Esophagus squamous epithelium (tissue), 5 donors: ENCODE results near the gene CDK18. TPM values are rescaled to one million over a fixed set of nuclear protein-coding genes. Genes with fewer than 3 reads are reported as not detected.

ENCODE experiments used
- DNase-seq: peaks from one replicate; lab custom pipeline; 2025; lab: John Stamatoyannopoulos, UW
- H3K27ac ChIP-seq, 4 donors: fragments of 200-600 bp; sonication (generic); one replicate each; pipeline ENCODE4 v1.5.1; 2016 to 2019; ENCODE audit warnings: mild to moderate bottlenecking in 1 of 4
- H3K27me3 ChIP-seq, 4 donors: fragments of 200-600 bp; sonication (generic); 1 replicate in 3 of 4; 2 replicates in 1 of 4; pipeline versions ENCODE4 v1.5.1 to v1.6.0; 2017 to 2021; ENCODE audit warnings: antibody characterized with exemption in 1 of 4
- H3K36me3 ChIP-seq, 3 donors: fragments of 200-600 bp; sonication (generic); one replicate each; pipeline ENCODE4 v1.5.1; 2016 to 2019
- H3K4me1 ChIP-seq, 3 donors: fragments of 200-600 bp; sonication (generic); one replicate each; pipeline ENCODE4 v1.5.1; 2017 to 2019
- H3K4me3 ChIP-seq, 4 donors: fragments of 200-600 bp; sonication (generic); 1 replicate in 3 of 4; 2 replicates in 1 of 4; pipeline ENCODE4 v1.5.1; 2016 to 2019; ENCODE audit warnings: mild to moderate bottlenecking in 2 of 4, moderate library complexity in 1 of 4
- H3K9me3 ChIP-seq, 3 donors: fragments of 200-600 bp; sonication (generic); one replicate each; pipeline ENCODE4 v1.5.1; 2016 to 2019
- CTCF ChIP-seq, 6 experiments: fragments of 450-650 bp in 4 of 6; fragments of 200-600 bp in 2 of 6; sonication (generic) in 2 of 6; IDR thresholded peaks; one replicate each; pipeline ENCODE4 v1.5.1; 2016 to 2019; ENCODE audit warnings: antibody characterized with exemption in 6 of 6, mild to moderate bottlenecking in 4 of 6, moderate library complexity in 4 of 6
- POLR2A ChIP-seq, 4 donors: fragments of 450-650 bp; IDR thresholded peaks; one replicate each; pipeline ENCODE4 v1.6.1; 2017; ENCODE audit warnings: antibody characterized with exemption in 4 of 4, mild to moderate bottlenecking in 4 of 4, moderate library complexity in 3 of 4
- WGBS, 2 donors: methylation state at CpG; one replicate each; pipeline ENCODE4 v1.1.5; 2018; 5-methylcytosine and 5-hydroxymethylcytosine counted together
- intact Hi-C: fragments of 100-400 bp; cut with DNase I; formaldehyde crosslinking; loops from one replicate; pipeline ENCODE4 v1.15.0; 2022
- total RNA-seq, 4 donors: library from RNA; depleted of rRNA; stranded (reverse); fragments of >200 nt; gene quantifications; one replicate each; pipeline ENCODE4 v1.1.0, GENCODE V29; 2016
- donor health status: DM: yes; HTN: yes; CAD: no.

The CDK18 gene
- total RNA-seq, 4 donors from 2014 or later: 2.5 to 10.7 (median 6.3) TPM

GRCh38 chr1:205577874-205578658, 73.6 kb downstream of the CDK18 start:
- H3K4me3 ChIP-seq: no peak overlapping the region
- WGBS, 2 donors: 66 to 67% methylated on average over 12 to 13 of the region's 13 CpGs
- intact Hi-C loops: no loop called here
- no peak for DNase-seq
- H3K9me3 ChIP-seq: no peaks in the 10 kb centered on the region
- peaks cover 5 to 17% (median 9%) of the 10 kb centered on the region in 3 donors for H3K4me1 ChIP-seq
- peaks cover 0 to 56% (median 0%) of the 10 kb centered on the region in 4 donors for H3K27me3 ChIP-seq
- no peaks in the 10 kb centered on the region for H3K36me3 ChIP-seq
- H3K27ac ChIP-seq: no peak overlapping the region
- TF ChIP-seq POLR2A (IDR thresholded peaks at IDR 0.05) (no peak), CTCF (IDR thresholded peaks at IDR 0.05) (no peak)

GRCh38 chr1:205578780-205579571, 74.5 kb downstream of the CDK18 start:
- DNase-seq: no peak
- Histone ChIP-seq H3K27me3 (peaks cover 0 to 56% (median 0%) of the 10 kb centered on the region in 4 donors), H3K4me1 (peaks cover 9 to 24% (median 11%) of the 10 kb centered on the region in 3 donors), H3K27ac (peak overlapping the region in 1 of 4 donors; percentile 5), H3K4me3 (no peak overlapping the region), H3K36me3 (no peaks in the 10 kb centered on the region), H3K9me3 (no peaks in the 10 kb centered on the region)
- intact Hi-C loops: no loop called here
- WGBS, 2 donors: 49 to 53% methylated on average over 2 to 9 of the region's 9 CpGs
- TF ChIP-seq POLR2A (IDR thresholded peaks at IDR 0.05) (no peak), CTCF (IDR thresholded peaks at IDR 0.05) (no peak)

GRCh38 chr1:205579711-205580110, 75.2 kb downstream of the CDK18 start:
- H3K4me3 ChIP-seq: no peak overlapping the region
- H3K27ac ChIP-seq: peak overlapping the region in 1 of 4 donors; percentile 10
- no peaks in the 10 kb centered on the region for H3K9me3 ChIP-seq
- no CpG with 5 or more reads among the region's 12 CpGs for WGBS, 2 donors
- peaks cover 9 to 28% (median 11%) of the 10 kb centered on the region in 3 donors for H3K4me1 ChIP-seq
- DNase-seq: no peak
- intact Hi-C loops: loop anchor here (10.0 kb wide), 1 partner anchor 45 kb away; no protein-coding TSS in a partner anchor
- peaks cover 0 to 52% (median 0%) of the 10 kb centered on the region in 4 donors for H3K27me3 ChIP-seq
- no peak for TF ChIP-seq POLR2A (IDR thresholded peaks at IDR 0.05)
- TF ChIP-seq CTCF (IDR thresholded peaks at IDR 0.05): no peak
- H3K36me3 ChIP-seq: no peaks in the 10 kb centered on the region

GRCh38 chr1:205580140-205580922, 75.9 kb downstream of the CDK18 start:
- Histone ChIP-seq H3K4me1 (peaks cover 9 to 34% (median 14%) of the 10 kb centered on the region in 3 donors), H3K9me3 (no peaks in the 10 kb centered on the region), H3K27me3 (peaks cover 0 to 46% (median 0%) of the 10 kb centered on the region in 4 donors), H3K36me3 (no peaks in the 10 kb centered on the region), H3K27ac (no peak overlapping the region), H3K4me3 (no peak overlapping the region)
- intact Hi-C loops: loop anchor here (10.0 kb wide), 1 partner anchor 46 kb away; no protein-coding TSS in a partner anchor
- 69 to 78% methylated on average over 4 to 10 of the region's 15 CpGs for WGBS, 2 donors
- DNase-seq: no peak
- TF ChIP-seq CTCF (IDR thresholded peaks at IDR 0.05): no peak
- no peak for TF ChIP-seq POLR2A (IDR thresholded peaks at IDR 0.05)
